Testis (tissue), 3 donors: ENCODE measurements around the gene ISOC1. TPM values are rescaled to one million over a fixed set of nuclear protein-coding genes. Genes with fewer than 3 reads are reported as not detected.

Experiments
- DNase-seq: peaks from one replicate; pipeline ENCODE4 v3.0.0-alpha.2; 2019
- H3K27ac ChIP-seq, 2 donors: fragments of 200-600 bp; sonication (generic); one replicate each; pipeline ENCODE4 v1.5.1; 2019
- H3K27me3 ChIP-seq: fragments of 200-600 bp; sonication (generic); one replicate; pipeline ENCODE4 v1.5.1; 2019
- H3K36me3 ChIP-seq: fragments of 200-600 bp; sonication (generic); one replicate; pipeline ENCODE4 v1.5.1; 2017; ENCODE audit warnings: low read depth; ENCODE audit errors: missing control alignments
- H3K4me1 ChIP-seq: fragments of 200-600 bp; sonication (generic); one replicate; pipeline ENCODE4 v1.5.1; 2019
- H3K4me3 ChIP-seq, 2 donors: fragments of 200-600 bp; sonication (generic); one replicate each; pipeline ENCODE4 v1.5.1; 2017 to 2019
- H3K9me3 ChIP-seq: fragments of 200-600 bp; sonication (generic); one replicate; pipeline ENCODE4 v1.5.1; 2017
- POLR2A ChIP-seq: fragments of 450-650 bp; IDR thresholded peaks from one replicate; pipeline ENCODE4 v1.6.1; 2017; ENCODE audit warnings: antibody characterized with exemption, mild to moderate bottlenecking, moderate library complexity
- WGBS, 2 donors: methylation state at CpG; one replicate each; pipeline ENCODE4 v1.1.5; 2018; 5-methylcytosine and 5-hydroxymethylcytosine counted together
- intact Hi-C: fragments of 100-400 bp; cut with DNase I; formaldehyde crosslinking; loops from one replicate; pipeline ENCODE4 v1.15.1; 2023; ENCODE audit warnings: low total_unique reads
- polyA plus RNA-seq: library from polyadenylated mRNA; stranded (reverse); fragments of 350-450 nt; fragmentation: Illumina TruSeq; extraction: RNeasy Lipid Tissue Mini Kit (QIAGEN cat#74804); gene quantifications from one replicate; pipeline ENCODE4 v1.2.3, GENCODE V29; 2014; ENCODE audit warnings: low read depth, low replicate concordance; ENCODE audit not compliant: insufficient read depth
- total RNA-seq, 2 donors: library from RNA; depleted of rRNA; stranded (reverse); fragments of >200 nt; gene quantifications; one replicate each; pipeline ENCODE4 v1.2.3, GENCODE V29; 2016
- TF ChIP-seq, protein P1 (sequence below), 3 experiments: fragments of 450-650 bp in 2 of 3; fragments of 200-600 bp in 1 of 3; sonication (generic) in 1 of 3; IDR thresholded peaks; one replicate each; pipeline ENCODE4 v1.5.1; 2016 to 2019; ENCODE audit warnings: antibody characterized with exemption in 3 of 3, mild to moderate bottlenecking in 2 of 3, moderate library complexity in 1 of 3

The ISOC1 gene
- total and polyA plus RNA-seq, 3 donors from 2014 or later = 15.9 to 35.9 (median 19.3) TPM

DNA sequence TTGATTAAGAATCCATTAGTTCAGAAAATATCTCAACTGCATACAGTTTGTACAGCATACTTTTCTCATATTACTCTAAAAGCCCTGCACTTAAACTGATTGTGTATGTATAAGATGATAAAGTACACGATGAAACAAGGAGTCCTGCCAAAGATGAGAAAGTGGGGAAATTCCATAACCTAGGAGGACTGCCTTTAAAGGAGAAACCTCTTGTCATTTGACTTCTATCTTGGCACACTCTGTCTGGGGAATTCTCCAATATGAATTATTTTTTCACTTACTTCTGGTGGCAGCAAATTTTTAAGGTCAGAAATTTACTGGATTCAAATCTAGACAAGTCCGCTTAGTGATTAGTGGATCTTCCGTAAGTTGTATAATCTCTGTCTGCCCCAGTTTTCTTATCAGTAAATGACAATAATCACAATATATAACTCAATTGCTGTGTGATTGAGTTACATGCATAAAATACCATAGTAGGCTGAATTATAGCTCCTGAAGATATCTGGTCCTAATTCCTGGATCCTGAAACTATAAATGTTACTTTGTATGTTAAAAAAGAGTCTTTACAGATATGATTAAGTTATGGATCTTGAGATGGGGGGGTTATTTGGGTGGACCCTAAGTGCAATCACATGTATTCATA, 17.0 kb upstream of the ISOC1 start:
- Histone ChIP-seq H3K27me3 (no peaks in the 10 kb centered on the region), H3K27ac (no peak overlapping the region), H3K36me3 (no peaks in the 10 kb centered on the region), H3K4me1 (peaks cover 3% of the 10 kb centered on the region), H3K4me3 (no peak overlapping the region), H3K9me3 (no peaks in the 10 kb centered on the region)
- no peak for DNase-seq
- intact Hi-C loops = no loop called here
- TF ChIP-seq, protein P1, sequence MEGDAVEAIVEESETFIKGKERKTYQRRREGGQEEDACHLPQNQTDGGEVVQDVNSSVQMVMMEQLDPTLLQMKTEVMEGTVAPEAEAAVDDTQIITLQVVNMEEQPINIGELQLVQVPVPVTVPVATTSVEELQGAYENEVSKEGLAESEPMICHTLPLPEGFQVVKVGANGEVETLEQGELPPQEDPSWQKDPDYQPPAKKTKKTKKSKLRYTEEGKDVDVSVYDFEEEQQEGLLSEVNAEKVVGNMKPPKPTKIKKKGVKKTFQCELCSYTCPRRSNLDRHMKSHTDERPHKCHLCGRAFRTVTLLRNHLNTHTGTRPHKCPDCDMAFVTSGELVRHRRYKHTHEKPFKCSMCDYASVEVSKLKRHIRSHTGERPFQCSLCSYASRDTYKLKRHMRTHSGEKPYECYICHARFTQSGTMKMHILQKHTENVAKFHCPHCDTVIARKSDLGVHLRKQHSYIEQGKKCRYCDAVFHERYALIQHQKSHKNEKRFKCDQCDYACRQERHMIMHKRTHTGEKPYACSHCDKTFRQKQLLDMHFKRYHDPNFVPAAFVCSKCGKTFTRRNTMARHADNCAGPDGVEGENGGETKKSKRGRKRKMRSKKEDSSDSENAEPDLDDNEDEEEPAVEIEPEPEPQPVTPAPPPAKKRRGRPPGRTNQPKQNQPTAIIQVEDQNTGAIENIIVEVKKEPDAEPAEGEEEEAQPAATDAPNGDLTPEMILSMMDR (IDR thresholded peaks at IDR 0.05) = no peak
- no peak for TF ChIP-seq POLR2A
- 57 to 75% methylated on average over 3 of the region's 3 CpGs for WGBS, 2 donors

DNA sequence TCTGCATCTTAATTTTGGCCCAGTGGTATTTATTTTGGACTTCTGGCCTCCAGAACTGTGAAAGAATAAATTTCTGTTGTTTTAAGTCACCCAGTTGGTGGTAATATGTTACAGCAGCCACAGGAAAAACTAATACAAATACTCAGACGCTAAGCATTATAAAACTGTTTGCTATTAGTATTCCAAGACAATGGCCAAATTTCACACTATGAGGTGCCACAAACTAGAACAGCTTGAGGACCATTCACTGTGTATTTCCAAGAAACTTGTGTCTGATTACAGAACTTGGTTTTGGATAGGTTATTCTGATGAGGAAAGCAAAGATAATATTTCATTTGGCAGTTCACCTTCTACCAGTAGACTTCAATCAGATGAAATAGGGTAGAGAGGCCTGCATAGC, 16.3 kb upstream of the ISOC1 start:
- TF ChIP-seq, protein P1 (IDR thresholded peaks at IDR 0.05) = no peak
- TF ChIP-seq POLR2A = no peak
- intact Hi-C loops = no loop called here
- peaks cover 3% of the 10 kb centered on the region for H3K4me1 ChIP-seq
- H3K27ac ChIP-seq = no peak overlapping the region
- 58 to 60% methylated on average over 1 of the region's 1 CpG for whole genome bisulfite sequencing, 2 donors
- DNase-seq = no peak
- no peak overlapping the region for H3K4me3 ChIP-seq
- H3K27me3 ChIP-seq = no peaks in the 10 kb centered on the region
- H3K36me3 ChIP-seq = no peaks in the 10 kb centered on the region
- H3K9me3 ChIP-seq = no peaks in the 10 kb centered on the region

DNA sequence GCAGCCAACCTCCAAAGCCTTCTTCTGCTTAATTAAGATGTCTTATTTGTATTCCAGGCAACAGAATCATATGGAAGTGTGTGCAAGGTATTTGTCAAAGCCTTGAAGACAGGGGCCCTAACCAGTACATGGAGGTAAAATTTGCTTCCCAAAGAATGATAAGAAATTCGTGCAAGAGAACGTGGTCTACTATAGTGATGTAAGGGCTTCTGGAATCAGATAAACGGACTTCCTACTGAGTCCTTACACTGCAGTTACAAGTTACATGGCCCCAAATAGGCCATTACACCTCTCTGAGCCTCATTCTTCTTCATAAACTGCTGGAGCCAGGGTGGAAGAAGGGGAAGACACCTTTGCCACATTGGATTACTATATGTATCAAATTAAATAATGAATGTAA, 15.9 kb upstream of the ISOC1 start:
- no peaks in the 10 kb centered on the region for H3K36me3 ChIP-seq
- no peak for TF ChIP-seq POLR2A
- TF ChIP-seq, protein P1 (IDR thresholded peaks at IDR 0.05) = no peak
- WGBS, 2 donors = 74 to 80% methylated on average over 3 of the region's 3 CpGs
- no peak for DNase-seq
- intact Hi-C loops = no loop called here
- peaks cover 3% of the 10 kb centered on the region for H3K4me1 ChIP-seq
- H3K9me3 ChIP-seq = no peaks in the 10 kb centered on the region
- no peak overlapping the region for H3K4me3 ChIP-seq
- H3K27me3 ChIP-seq = no peaks in the 10 kb centered on the region
- H3K27ac ChIP-seq = no peak overlapping the region

- H3K27ac ChIP-seq = no peak overlapping the region
- TF ChIP-seq, protein P1 (IDR thresholded peaks at IDR 0.05) = no peak
- TF ChIP-seq POLR2A = no peak
- no peaks in the 10 kb centered on the region for H3K36me3 ChIP-seq
- intact Hi-C loops = no loop called here
- H3K4me1 ChIP-seq = peaks cover 3% of the 10 kb centered on the region
- H3K4me3 ChIP-seq = no peak overlapping the region
- DNase-seq = no peak
- H3K9me3 ChIP-seq = no peaks in the 10 kb centered on the region
- H3K27me3 ChIP-seq = no peaks in the 10 kb centered on the region
Measured at GRCh38 chr5:129079496-129079895, 15.1 kb upstream of the ISOC1 start.

DNA sequence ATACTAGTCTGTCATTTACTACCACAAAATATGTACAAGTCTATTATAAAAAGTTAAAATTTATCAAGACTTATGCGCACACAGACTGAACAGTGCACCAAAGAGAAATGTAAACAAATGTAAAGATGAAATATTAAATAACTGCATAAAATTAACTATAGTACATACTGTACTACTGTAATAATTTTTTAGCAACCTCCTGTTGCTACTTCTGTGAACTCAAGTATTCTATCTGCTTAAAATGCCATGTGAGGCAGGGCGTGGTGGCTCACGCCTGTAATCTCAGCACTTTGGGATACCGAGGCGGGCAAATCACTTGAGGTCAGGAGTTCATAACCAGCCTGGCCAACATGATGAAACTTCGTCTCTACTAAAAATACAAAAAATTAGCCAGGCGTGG, 13.8 kb upstream of the ISOC1 start:
- intact Hi-C loops = no loop called here
- Histone ChIP-seq H3K27ac (no peak overlapping the region), H3K4me1 (peaks cover 3% of the 10 kb centered on the region), H3K9me3 (no peaks in the 10 kb centered on the region), H3K4me3 (no peak overlapping the region), H3K36me3 (no peaks in the 10 kb centered on the region), H3K27me3 (no peaks in the 10 kb centered on the region)
- DNase-seq = no peak
- TF ChIP-seq, protein P1 (IDR thresholded peaks at IDR 0.05) = no peak
- no peak for TF ChIP-seq POLR2A
- 94 to 95% methylated on average over 7 of the region's 7 CpGs for WGBS, 2 donors
